Mucosa of descending colon (tissue), 3 donors: ENCODE results near the gene EFCAB6. TPM values are rescaled to one million over a fixed set of nuclear protein-coding genes. Genes with fewer than 3 reads are reported as not detected.

Experiments used
- ATAC-seq: fragments of 200-7000 bp; cut with Tn5 transposase; one replicate; pipeline ENCODE4 v1.9.1; 2020; ENCODE audit warnings: mild to moderate bottlenecking, moderate library complexity
- DNase-seq, 3 donors: peaks; one replicate each; pipeline ENCODE4 v3.0.0-alpha.2; 2020
- H3K36me3 ChIP-seq: fragments of 200-600 bp; one replicate; pipeline ENCODE4 v1.8.0; 2021; ENCODE audit warnings: low read depth, mild to moderate bottlenecking
- H3K4me1 ChIP-seq: fragments of 200-600 bp; one replicate; pipeline ENCODE4 v1.8.0; 2021; ENCODE audit warnings: low read depth, mild to moderate bottlenecking
- H3K4me3 ChIP-seq: fragments of 200-600 bp; one replicate; pipeline ENCODE4 v1.8.0; 2021; ENCODE audit warnings: mild to moderate bottlenecking
- H3K9me3 ChIP-seq: fragments of 200-600 bp; one replicate; pipeline ENCODE4 v1.8.0; 2021; ENCODE audit warnings: mild to moderate bottlenecking
- CTCF ChIP-seq: fragments of 200-600 bp; IDR thresholded peaks from one replicate; pipeline ENCODE4 v1.8.0; 2022; ENCODE audit warnings: antibody characterized with exemption, mild to moderate bottlenecking
- intact Hi-C, 2 donors: fragments of 100-400 bp; cut with DNase I in 1 of 2; cut with micrococcal nuclease in 1 of 2; formaldehyde crosslinking; loops; one replicate each; pipeline versions ENCODE4 v1.11.0 to v1.11.1; 2022; cut with DNase I, micrococcal nuclease
- total RNA-seq, 3 donors: library from RNA; stranded (reverse); fragmentation: NEBNext Ultra II Directional in 2 of 3; extraction: Animal tissue kit (Norgen Biotek cat#: 25700) in 2 of 3; gene quantifications; one replicate each; pipeline versions ENCODE4 v1.2.1 to v1.2.4, GENCODE V29; 2021 to 2023
- donor health status: DM: no; HTN: no; CAD: no; lungs with moderate emphysema.
- donor health status: DM: no; HTN: no; CAD: no.
- donor health status: DM: no; HTN: yes; CAD: no.

The EFCAB6 gene
- total RNA-seq, 3 donors from 2014 or later: 1.1 to 1.8 (median 1.7) TPM

- no peak for TF ChIP-seq CTCF
- peak in 1 of 3 donors; percentile 27 for DNase-seq
- Histone ChIP-seq H3K4me1 (no peaks in the 10 kb centered on the region), H3K9me3 (no peaks in the 10 kb centered on the region), H3K36me3 (no peaks in the 10 kb centered on the region), H3K4me3 (no peak overlapping the region)
- ATAC-seq: no peak
- intact Hi-C loops: no loop called here
Measured at GRCh38 chr22:43854786-43855271, 42.7 kb upstream of the EFCAB6 start.

GRCh38 chr22:43854121-43854785 lies 42.1 kb upstream of the EFCAB6 start:
- H3K4me1 ChIP-seq: no peaks in the 10 kb centered on the region
- no peaks in the 10 kb centered on the region for H3K36me3 ChIP-seq
- H3K4me3 ChIP-seq: no peak overlapping the region
- DNase-seq: peak in 1 of 3 donors; percentile 22
- no peak for TF ChIP-seq CTCF
- no peak for ATAC-seq
- intact Hi-C loops: no loop called here
- H3K9me3 ChIP-seq: no peaks in the 10 kb centered on the region

GRCh38 chr22:43853328-43853931 lies 41.3 kb upstream of the EFCAB6 start:
- ATAC-seq (no peak), DNase-seq (peak in 1 of 3 donors; percentile 41)
- Histone ChIP-seq H3K4me3 (no peak overlapping the region), H3K9me3 (no peaks in the 10 kb centered on the region), H3K36me3 (no peaks in the 10 kb centered on the region), H3K4me1 (no peaks in the 10 kb centered on the region)
- TF ChIP-seq CTCF: no peak
- intact Hi-C loops: no loop called here

GRCh38 chr22:43852573-43853327 lies 40.6 kb upstream of the EFCAB6 start:
- ATAC-seq: no peak
- Histone ChIP-seq H3K9me3 (no peaks in the 10 kb centered on the region), H3K4me1 (no peaks in the 10 kb centered on the region), H3K36me3 (no peaks in the 10 kb centered on the region), H3K4me3 (no peak overlapping the region)
- peak in 1 of 3 donors; percentile 16 for DNase-seq
- intact Hi-C loops: no loop called here
- no peak for TF ChIP-seq CTCF

GRCh38 chr22:43851979-43852307 lies 39.8 kb upstream of the EFCAB6 start:
- no peaks in the 10 kb centered on the region for H3K36me3 ChIP-seq
- no peaks in the 10 kb centered on the region for H3K4me1 ChIP-seq
- intact Hi-C loops: no loop called here
- ATAC-seq: no peak
- TF ChIP-seq CTCF: no peak
- no peak overlapping the region for H3K4me3 ChIP-seq
- no peak for DNase-seq
- H3K9me3 ChIP-seq: no peaks in the 10 kb centered on the region
